Measurements from ENCODE around the gene SLC9C1.

GRCh38 chr3:112127522-112128494 lies 166.2 kb downstream of the SLC9C1 start:
- TF ChIP-seq, protein P1, sequence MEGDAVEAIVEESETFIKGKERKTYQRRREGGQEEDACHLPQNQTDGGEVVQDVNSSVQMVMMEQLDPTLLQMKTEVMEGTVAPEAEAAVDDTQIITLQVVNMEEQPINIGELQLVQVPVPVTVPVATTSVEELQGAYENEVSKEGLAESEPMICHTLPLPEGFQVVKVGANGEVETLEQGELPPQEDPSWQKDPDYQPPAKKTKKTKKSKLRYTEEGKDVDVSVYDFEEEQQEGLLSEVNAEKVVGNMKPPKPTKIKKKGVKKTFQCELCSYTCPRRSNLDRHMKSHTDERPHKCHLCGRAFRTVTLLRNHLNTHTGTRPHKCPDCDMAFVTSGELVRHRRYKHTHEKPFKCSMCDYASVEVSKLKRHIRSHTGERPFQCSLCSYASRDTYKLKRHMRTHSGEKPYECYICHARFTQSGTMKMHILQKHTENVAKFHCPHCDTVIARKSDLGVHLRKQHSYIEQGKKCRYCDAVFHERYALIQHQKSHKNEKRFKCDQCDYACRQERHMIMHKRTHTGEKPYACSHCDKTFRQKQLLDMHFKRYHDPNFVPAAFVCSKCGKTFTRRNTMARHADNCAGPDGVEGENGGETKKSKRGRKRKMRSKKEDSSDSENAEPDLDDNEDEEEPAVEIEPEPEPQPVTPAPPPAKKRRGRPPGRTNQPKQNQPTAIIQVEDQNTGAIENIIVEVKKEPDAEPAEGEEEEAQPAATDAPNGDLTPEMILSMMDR (conservative IDR thresholded peaks at IDR 0.05; ENCODE audit: low read depth, low read length), result no peak
- no peak for TF ChIP-seq EZH2phosphoT487 (IDR thresholded peaks at IDR 0.05; ENCODE audit: borderline replicate concordance, low read length)
